Caco-2 (cell line): ENCODE measurements around the gene ZNF436. TPM values are rescaled to one million over a fixed set of nuclear protein-coding genes. Genes with fewer than 3 reads are reported as not detected.

Experiments
- BruUV-seq: library from RNA; stranded (reverse); fragments of 400-500 nt; replicated peaks from 2 replicates; lab custom pipeline; 2021; lab: Mats Ljungman, UMichigan
- CTCF ChIA-PET: fragments of 300-600 bp; sonication (Branson Sonifier 250); formaldehyde crosslinking; loops from one replicate; lab custom pipeline; 2022; ENCODE audit warnings: antibody characterized with exemption; lab: Charles Lee
- POLR2A ChIA-PET: fragments of 300-600 bp; sonication (Branson Sonifier 250); formaldehyde crosslinking; loops from one replicate; lab custom pipeline; 2022; ENCODE audit warnings: antibody characterized with exemption; lab: Charles Lee
- DNase-seq, 2 experiments: peaks; one replicate each; pipeline versions ENCODE4 v3.0.0 to v3.0.0-alpha.2; 2020 to 2022
- H3K27me3 ChIP-seq: replicated peaks from 2 replicates; pipeline ENCODE4 v1.6.0; 2011; ENCODE audit warnings: low read length; ENCODE audit not compliant: control insufficient read depth, insufficient read depth
- H3K36me3 ChIP-seq: 2 replicates; pipeline ENCODE4 v1.5.1; 2011; ENCODE audit warnings: low read length; ENCODE audit not compliant: control insufficient read depth, insufficient read depth
- H3K4me1 ChIP-seq: fragments of 250-450 bp; sonication (Bioruptor Pico); 2 replicates; pipeline ENCODE4 v1.5.1; 2020; ENCODE audit warnings: mild to moderate bottlenecking
- H3K4me3 ChIP-seq: 2 replicates; pipeline ENCODE4 v1.5.1; 2011; ENCODE audit warnings: low read depth, mild to moderate bottlenecking, control low read depth, low read length
- H3K9me3 ChIP-seq: fragments of 250-450 bp; sonication (Bioruptor Pico); 2 replicates; pipeline ENCODE4 v1.5.1; 2020; ENCODE audit warnings: mild to moderate bottlenecking, moderate library complexity
- H3K27ac Mint-ChIP-seq: one replicate; pipeline ENCODE4 v1.8.0; 2022; ENCODE audit warnings: mixed read lengths; ENCODE audit not compliant: unreplicated experiment
- H3K27me3 Mint-ChIP-seq: one replicate; pipeline ENCODE4 v1.8.0; 2022; ENCODE audit warnings: mixed read lengths; ENCODE audit not compliant: insufficient read depth, unreplicated experiment
- H3K36me3 Mint-ChIP-seq: one replicate; pipeline ENCODE4 v1.8.0; 2022; ENCODE audit warnings: mild to moderate bottlenecking, mixed read lengths; ENCODE audit not compliant: insufficient read depth, unreplicated experiment
- H3K4me1 Mint-ChIP-seq: one replicate; pipeline ENCODE4 v1.8.0; 2022; ENCODE audit warnings: low read depth, mixed read lengths; ENCODE audit not compliant: unreplicated experiment
- H3K4me3 Mint-ChIP-seq: one replicate; pipeline ENCODE4 v1.8.0; 2022; ENCODE audit warnings: mild to moderate bottlenecking, moderate library complexity, mixed read lengths; ENCODE audit not compliant: unreplicated experiment
- H3K9me3 Mint-ChIP-seq: one replicate; pipeline ENCODE4 v1.8.0; 2022; ENCODE audit warnings: mixed read lengths; ENCODE audit not compliant: unreplicated experiment
- CTCF ChIP-seq, 2 experiments: fragments of 200-600 bp in 1 of 2; IDR thresholded peaks; 1 replicate in 1 of 2; 2 replicates in 1 of 2; pipeline versions ENCODE4 v1.5.1 to v1.8.0; 2011 to 2022; ENCODE audit warnings: antibody characterized with exemption in 1 of 2, control low read depth in 1 of 2, inconsistent platforms in 1 of 2, low read depth in 1 of 2, low read length in 1 of 2, mild to moderate bottlenecking in 1 of 2, moderate library complexity in 1 of 2; ENCODE audit not compliant: insufficient read depth in 1 of 2, severe bottlenecking in 1 of 2, unreplicated experiment in 1 of 2
- intact Hi-C: fragments of 100-400 bp; cut with micrococcal nuclease; formaldehyde crosslinking; loops from one replicate; pipeline ENCODE4 v1.10.0; 2022; ENCODE audit not compliant: unreplicated experiment
- total RNA-seq: library from RNA; stranded (reverse); gene quantifications from 2 replicates; pipeline ENCODE4 v1.2.3, GENCODE V29; 2022

The ZNF436 gene
- total RNA-seq, 1 experiment from 2014 or later = 6.1 TPM

- BruUV-seq = no TSS peak
- Mint-ChIP-seq H3K4me3 (no peak overlapping the region), H3K9me3 (no peaks in the 10 kb centered on the region), H3K27ac (no peak overlapping the region), H3K4me1 (peaks cover 6% of the 10 kb centered on the region), H3K27me3 (no peaks in the 10 kb centered on the region), H3K36me3 (no peaks in the 10 kb centered on the region)
- no peaks in the 10 kb centered on the region for H3K36me3 ChIP-seq
- ChIA-PET POLR2A (no interaction called here), CTCF (no interaction called here)
- no peak for DNase-seq
- TF ChIP-seq CTCF (IDR thresholded peaks at IDR 0.05; ENCODE audit: insufficient read depth in 1 of 2, low read depth in 1 of 2, low read length in 1 of 2, severe bottlenecking in 1 of 2, unreplicated experiment in 1 of 2) = no peak
- intact Hi-C loops = no loop called here
- H3K4me3 ChIP-seq = no peak overlapping the region
- no peaks in the 10 kb centered on the region for H3K9me3 ChIP-seq
- H3K4me1 ChIP-seq = no peaks in the 10 kb centered on the region
- no peaks in the 10 kb centered on the region for H3K27me3 ChIP-seq
Measured at GRCh38 chr1:23385119-23385621, 15.5 kb upstream of the ZNF436 start.

- no peaks in the 10 kb centered on the region for H3K9me3 ChIP-seq
- TF ChIP-seq CTCF (IDR thresholded peaks at IDR 0.05; ENCODE audit: insufficient read depth in 1 of 2, low read depth in 1 of 2, low read length in 1 of 2, severe bottlenecking in 1 of 2, unreplicated experiment in 1 of 2) = no peak
- no peaks in the 10 kb centered on the region for H3K27me3 ChIP-seq
- no peak for DNase-seq
- ChIA-PET POLR2A (interaction anchor here (0.9 kb wide), 1 partner anchor 40 kb away, joined by 4 read pairs; the partner anchor contains the start of gene HNRNPR), CTCF (interaction anchor here (0.5 kb wide), 1 partner anchor 40 kb away, joined by 4 read pairs; the partner anchor contains the start of gene HNRNPR)
- no peak overlapping the region for H3K4me3 ChIP-seq
- intact Hi-C loops = no loop called here
- no TSS peak for BruUV-seq
- Mint-ChIP-seq H3K4me1 (peaks cover 6% of the 10 kb centered on the region), H3K36me3 (no peaks in the 10 kb centered on the region), H3K9me3 (no peaks in the 10 kb centered on the region), H3K27ac (no peak overlapping the region), H3K27me3 (no peaks in the 10 kb centered on the region), H3K4me3 (no peak overlapping the region)
- no peaks in the 10 kb centered on the region for H3K4me1 ChIP-seq
- H3K36me3 ChIP-seq = no peaks in the 10 kb centered on the region
Measured at GRCh38 chr1:23384312-23385058, 14.8 kb upstream of the ZNF436 start.

GRCh38 chr1:23383577-23384311 lies 14.1 kb upstream of the ZNF436 start:
- POLR2A ChIA-PET = interaction anchor here (0.9 kb wide), 1 partner anchor 39 kb away, joined by 4 read pairs; the partner anchor contains the start of gene HNRNPR
- H3K27me3 Mint-ChIP-seq = no peaks in the 10 kb centered on the region

More at GRCh38 chr1:23383577-23384311, 14.1 kb upstream of the ZNF436 start:
- Histone ChIP-seq H3K36me3 (no peaks in the 10 kb centered on the region), H3K9me3 (no peaks in the 10 kb centered on the region), H3K4me1 (no peaks in the 10 kb centered on the region), H3K27me3 (no peaks in the 10 kb centered on the region), H3K4me3 (no peak overlapping the region)
- BruUV-seq = no TSS peak
- no peak overlapping the region for H3K4me3 Mint-ChIP-seq
- no peak overlapping the region for H3K27ac Mint-ChIP-seq
- intact Hi-C loops = no loop called here
- H3K4me1 Mint-ChIP-seq = peaks cover 6% of the 10 kb centered on the region
- CTCF ChIA-PET = no interaction called here
- DNase-seq = no peak
- H3K36me3 Mint-ChIP-seq = no peaks in the 10 kb centered on the region
- H3K9me3 Mint-ChIP-seq = no peaks in the 10 kb centered on the region
- no peak for TF ChIP-seq CTCF (IDR thresholded peaks at IDR 0.05; ENCODE audit: insufficient read depth in 1 of 2, low read depth in 1 of 2, low read length in 1 of 2, severe bottlenecking in 1 of 2, unreplicated experiment in 1 of 2)
